Measurements from ENCODE around the gene PON3.

DNA sequence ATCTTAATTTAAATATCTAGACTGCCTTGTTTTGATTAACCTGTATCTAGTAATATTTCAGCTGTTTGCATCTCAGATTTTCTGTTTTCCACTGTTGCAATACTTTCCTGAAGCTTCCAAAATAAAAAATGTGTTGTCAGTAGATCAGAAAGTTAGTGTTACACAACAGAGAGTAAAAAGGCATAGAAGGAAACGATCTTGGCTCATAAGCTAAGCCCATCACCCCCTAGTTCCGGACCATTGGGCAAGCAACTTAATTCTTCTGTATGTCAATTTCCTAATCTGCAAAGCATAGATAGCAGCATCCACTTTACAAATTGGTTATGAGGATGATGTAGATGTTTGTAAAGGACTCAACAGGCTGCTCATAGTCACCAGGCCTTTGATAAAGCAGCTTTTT is 4.4 kb downstream of the PON3 start:
- TF ChIP-seq CTCF (IDR thresholded peaks at IDR 0.05) (no peak), POLR2AphosphoS5 (IDR thresholded peaks at IDR 0.05; ENCODE audit: low read depth, low read length) (no peak), SIN3A (IDR thresholded peaks at IDR 0.05; ENCODE audit: borderline replicate concordance, insufficient read depth, low read depth, low read length) (no peak), TCF7L2 (IDR thresholded peaks at IDR 0.05; ENCODE audit: low read depth, low read length) (no peak)
- TF ChIP-seq, protein P1, sequence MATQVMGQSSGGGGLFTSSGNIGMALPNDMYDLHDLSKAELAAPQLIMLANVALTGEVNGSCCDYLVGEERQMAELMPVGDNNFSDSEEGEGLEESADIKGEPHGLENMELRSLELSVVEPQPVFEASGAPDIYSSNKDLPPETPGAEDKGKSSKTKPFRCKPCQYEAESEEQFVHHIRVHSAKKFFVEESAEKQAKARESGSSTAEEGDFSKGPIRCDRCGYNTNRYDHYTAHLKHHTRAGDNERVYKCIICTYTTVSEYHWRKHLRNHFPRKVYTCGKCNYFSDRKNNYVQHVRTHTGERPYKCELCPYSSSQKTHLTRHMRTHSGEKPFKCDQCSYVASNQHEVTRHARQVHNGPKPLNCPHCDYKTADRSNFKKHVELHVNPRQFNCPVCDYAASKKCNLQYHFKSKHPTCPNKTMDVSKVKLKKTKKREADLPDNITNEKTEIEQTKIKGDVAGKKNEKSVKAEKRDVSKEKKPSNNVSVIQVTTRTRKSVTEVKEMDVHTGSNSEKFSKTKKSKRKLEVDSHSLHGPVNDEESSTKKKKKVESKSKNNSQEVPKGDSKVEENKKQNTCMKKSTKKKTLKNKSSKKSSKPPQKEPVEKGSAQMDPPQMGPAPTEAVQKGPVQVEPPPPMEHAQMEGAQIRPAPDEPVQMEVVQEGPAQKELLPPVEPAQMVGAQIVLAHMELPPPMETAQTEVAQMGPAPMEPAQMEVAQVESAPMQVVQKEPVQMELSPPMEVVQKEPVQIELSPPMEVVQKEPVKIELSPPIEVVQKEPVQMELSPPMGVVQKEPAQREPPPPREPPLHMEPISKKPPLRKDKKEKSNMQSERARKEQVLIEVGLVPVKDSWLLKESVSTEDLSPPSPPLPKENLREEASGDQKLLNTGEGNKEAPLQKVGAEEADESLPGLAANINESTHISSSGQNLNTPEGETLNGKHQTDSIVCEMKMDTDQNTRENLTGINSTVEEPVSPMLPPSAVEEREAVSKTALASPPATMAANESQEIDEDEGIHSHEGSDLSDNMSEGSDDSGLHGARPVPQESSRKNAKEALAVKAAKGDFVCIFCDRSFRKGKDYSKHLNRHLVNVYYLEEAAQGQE (IDR thresholded peaks at IDR 0.05; ENCODE audit: insufficient read depth in 1 of 2, low read depth in 2 of 2, low read length in 1 of 2) = no peak

Measured in Panc1 (cell line).